ENCODE measurements around the gene WFDC5.
"Not testable (repeated sequence)": the region's sequence is repeated elsewhere in the genome, so short reads cannot be mapped to it uniquely, and the experiment has no call there.

WFDC5 gene

GRCh38 chr20:45070932-45071632 lies 43.9 kb downstream of the WFDC5 start:
- no peaks in the 10 kb centered on the region for H3K36me3 ChIP-seq
- H3K4me1 ChIP-seq: peaks cover 2% of the 10 kb centered on the region; the same call in 1 of the 2 replicates
- H3K27me3 ChIP-seq: no peaks in the 10 kb centered on the region
- TF ChIP-seq, protein P1, sequence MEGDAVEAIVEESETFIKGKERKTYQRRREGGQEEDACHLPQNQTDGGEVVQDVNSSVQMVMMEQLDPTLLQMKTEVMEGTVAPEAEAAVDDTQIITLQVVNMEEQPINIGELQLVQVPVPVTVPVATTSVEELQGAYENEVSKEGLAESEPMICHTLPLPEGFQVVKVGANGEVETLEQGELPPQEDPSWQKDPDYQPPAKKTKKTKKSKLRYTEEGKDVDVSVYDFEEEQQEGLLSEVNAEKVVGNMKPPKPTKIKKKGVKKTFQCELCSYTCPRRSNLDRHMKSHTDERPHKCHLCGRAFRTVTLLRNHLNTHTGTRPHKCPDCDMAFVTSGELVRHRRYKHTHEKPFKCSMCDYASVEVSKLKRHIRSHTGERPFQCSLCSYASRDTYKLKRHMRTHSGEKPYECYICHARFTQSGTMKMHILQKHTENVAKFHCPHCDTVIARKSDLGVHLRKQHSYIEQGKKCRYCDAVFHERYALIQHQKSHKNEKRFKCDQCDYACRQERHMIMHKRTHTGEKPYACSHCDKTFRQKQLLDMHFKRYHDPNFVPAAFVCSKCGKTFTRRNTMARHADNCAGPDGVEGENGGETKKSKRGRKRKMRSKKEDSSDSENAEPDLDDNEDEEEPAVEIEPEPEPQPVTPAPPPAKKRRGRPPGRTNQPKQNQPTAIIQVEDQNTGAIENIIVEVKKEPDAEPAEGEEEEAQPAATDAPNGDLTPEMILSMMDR (IDR thresholded peaks at IDR 0.05; ENCODE audit: low read depth, low read length): no peak
- DNase-seq: no peak
- no peaks in the 10 kb centered on the region for H3K9me3 ChIP-seq
- no peak overlapping the region for H3K4me3 ChIP-seq (ENCODE audit: low read depth, low read length)

DNA sequence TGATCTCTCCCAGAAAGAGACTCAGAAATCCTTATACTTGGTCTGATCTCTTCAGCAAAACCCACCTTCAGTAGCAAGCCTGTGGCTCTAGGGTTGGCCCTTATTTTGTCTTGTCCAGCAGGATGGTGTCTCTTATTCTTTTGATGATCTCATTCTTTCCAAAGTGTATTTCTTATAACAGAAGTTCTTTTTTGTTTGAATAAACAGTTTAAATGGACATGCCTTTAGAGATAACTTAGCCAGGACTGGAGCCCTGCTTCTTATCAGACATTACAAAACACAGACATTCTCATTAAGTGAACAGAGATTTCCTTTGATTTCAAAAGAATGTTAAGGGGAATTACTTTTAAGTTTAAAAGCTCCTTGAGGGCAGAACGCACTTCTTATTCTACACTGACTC lies 45.7 kb downstream of the WFDC5 start:
- no peak for DNase-seq
- H3K36me3 ChIP-seq: no peaks in the 10 kb centered on the region
- TF ChIP-seq, protein P1 (IDR thresholded peaks at IDR 0.05; ENCODE audit: low read depth, low read length): no peak
- no peaks in the 10 kb centered on the region for H3K9me3 ChIP-seq
- H3K4me1 ChIP-seq: peaks cover 2% of the 10 kb centered on the region; the same call in 1 of the 2 replicates
- H3K27me3 ChIP-seq: no peaks in the 10 kb centered on the region
- H3K4me3 ChIP-seq (ENCODE audit: low read depth, low read length): no peak overlapping the region

DNA sequence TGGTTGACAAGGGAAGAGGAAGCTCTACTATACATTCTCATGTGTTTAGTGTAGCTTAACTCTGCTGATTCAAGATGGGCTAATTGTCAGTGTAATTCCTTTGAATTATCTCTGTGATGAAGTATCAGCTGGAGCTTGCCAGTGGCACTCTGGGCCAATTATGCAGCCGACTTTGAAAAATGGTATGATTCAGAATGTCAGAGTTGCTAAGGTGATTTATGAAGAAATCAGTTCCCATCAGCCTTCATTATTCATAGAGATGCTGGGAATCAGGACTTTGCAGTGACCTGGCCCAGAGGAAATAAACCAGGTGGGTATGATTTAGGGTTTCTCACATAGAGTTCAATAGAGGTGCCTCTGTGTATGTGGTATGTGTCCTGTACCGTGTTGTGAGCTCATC lies 47.4 kb downstream of the WFDC5 start:
- Histone ChIP-seq H3K9me3 (no peaks in the 10 kb centered on the region), H3K27me3 (no peaks in the 10 kb centered on the region), H3K4me3 (ENCODE audit: low read depth, low read length) (no peak overlapping the region), H3K4me1 (peaks cover 2% of the 10 kb centered on the region; the same call in 1 of the 2 replicates), H3K36me3 (no peaks in the 10 kb centered on the region)
- DNase-seq: no peak
- TF ChIP-seq, protein P1 (IDR thresholded peaks at IDR 0.05; ENCODE audit: low read depth, low read length): no peak

GRCh38 chr20:45067087-45067486 lies 47.9 kb downstream of the WFDC5 start:
- peaks cover 2% of the 10 kb centered on the region; the same call in 1 of the 2 replicates for H3K4me1 ChIP-seq
- no peak for DNase-seq
- no peaks in the 10 kb centered on the region for H3K36me3 ChIP-seq
- TF ChIP-seq, protein P1 (IDR thresholded peaks at IDR 0.05; ENCODE audit: low read depth, low read length): no peak
- no peaks in the 10 kb centered on the region for H3K9me3 ChIP-seq
- H3K4me3 ChIP-seq (ENCODE audit: low read depth, low read length): no peak overlapping the region
- no peaks in the 10 kb centered on the region for H3K27me3 ChIP-seq

- no peaks in the 10 kb centered on the region for H3K9me3 ChIP-seq
- TF ChIP-seq, protein P1 (IDR thresholded peaks at IDR 0.05; ENCODE audit: low read depth, low read length): no peak
- H3K27me3 ChIP-seq: no peaks in the 10 kb centered on the region
- peaks cover 2% of the 10 kb centered on the region; the same call in 1 of the 2 replicates for H3K4me1 ChIP-seq
- no peak overlapping the region for H3K4me3 ChIP-seq (ENCODE audit: low read depth, low read length)
- H3K36me3 ChIP-seq: no peaks in the 10 kb centered on the region
- DNase-seq: no peak
Measured at GRCh38 chr20:45066372-45066771, 48.6 kb downstream of the WFDC5 start.

DNA sequence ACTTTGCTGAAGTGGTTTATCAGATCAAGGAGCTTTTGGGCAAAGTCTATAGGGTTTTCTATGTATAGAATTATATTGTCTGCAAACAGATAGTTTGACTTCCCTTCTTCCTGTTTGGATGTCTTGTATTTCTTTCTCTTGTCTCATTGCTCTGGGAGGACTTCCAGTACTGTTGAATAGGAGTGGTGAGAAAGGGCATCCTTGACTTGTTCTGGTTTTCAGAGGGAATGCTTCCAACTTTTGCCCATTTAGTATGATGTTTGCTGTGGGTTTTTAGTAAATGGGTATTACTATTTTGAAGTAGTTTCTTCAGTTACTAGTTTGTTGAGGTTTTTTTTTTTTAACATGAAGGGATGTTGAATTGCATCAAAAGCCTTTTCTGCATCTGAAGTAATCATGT lies 50.2 kb downstream of the WFDC5 start:
- Histone ChIP-seq H3K9me3 (no peaks in the 10 kb centered on the region), H3K4me3 (ENCODE audit: low read depth, low read length) (no peak overlapping the region), H3K36me3 (no peaks in the 10 kb centered on the region), H3K4me1 (no peaks in the 10 kb centered on the region; the same call in 1 of the 2 replicates), H3K27me3 (no peaks in the 10 kb centered on the region)
- DNase-seq: no peak
- TF ChIP-seq, protein P1 (IDR thresholded peaks at IDR 0.05; ENCODE audit: low read depth, low read length): no peak

- not testable (repeated sequence) for H3K36me3 ChIP-seq; H3K9me3 ChIP-seq; DNase-seq; H3K4me1 ChIP-seq; H3K27me3 ChIP-seq; H3K4me3 ChIP-seq (ENCODE audit: low read depth, low read length)
Measured at GRCh38 chr20:45063107-45063506, 51.9 kb downstream of the WFDC5 start.

All from BE2C (cell line).